Fibroblast of pulmonary artery (primary cell): ENCODE data around the gene FASTKD3.
"Not testable (repeated sequence)": the region's sequence is repeated elsewhere in the genome, so short reads cannot be mapped to it uniquely, and the experiment has no call there.

Experiments used
- DNase-seq: peaks from one replicate; pipeline ENCODE4 v3.0.0-alpha.2; 2010; ENCODE audit warnings: low read depth
- H3K4me3 ChIP-seq: replicated peaks from 2 replicates; pipeline ENCODE4 v1.5.1; 2011; ENCODE audit warnings: low read depth, mild to moderate bottlenecking, control low read depth, low read length, moderate library complexity
- CTCF ChIP-seq: IDR thresholded peaks from 2 replicates; pipeline ENCODE4 v1.5.1; 2011; ENCODE audit warnings: mild to moderate bottlenecking, control low read depth, low read length, inconsistent platforms; ENCODE audit errors: missing control alignments

Gene FASTKD3

GRCh38 chr5:7868773-7869473 is at the start of gene FASTKD3, which contains the start of gene MTRR:
Gene FASTKD3 (minus strand): TSS chr5:7869031. CDS start chr5:7868083, 948 bp downstream.
Gene MTRR (plus strand): TSS chr5:7869148. CDS start chr5:7870795, 1,647 bp downstream.
- DNase-seq: peak; percentile 94
- no peak for TF ChIP-seq CTCF
- peak within 1 kb of the TSS; percentile 89 for H3K4me3 ChIP-seq

GRCh38 chr5:7917130-7918123 is 48.6 kb upstream of the FASTKD3 start:
- no peak for TF ChIP-seq CTCF
- H3K4me3 ChIP-seq: no peak overlapping the region
- DNase-seq: no peak

GRCh38 chr5:7916171-7916804 is 47.5 kb upstream of the FASTKD3 start:
- H3K4me3 ChIP-seq: no peak overlapping the region
- no peak for TF ChIP-seq CTCF

GRCh38 chr5:7911429-7911771 is 42.6 kb upstream of the FASTKD3 start:
- not testable (repeated sequence) for DNase-seq, H3K4me3 ChIP-seq

More at GRCh38 chr5:7916171-7916804, 47.5 kb upstream of the FASTKD3 start:
- no peak for DNase-seq

GRCh38 chr5:7910738-7911428 is 42.1 kb upstream of the FASTKD3 start:
- TF ChIP-seq CTCF: no peak
- no peak overlapping the region for H3K4me3 ChIP-seq
- DNase-seq: no peak

GRCh38 chr5:7908317-7908716 is 39.5 kb upstream of the FASTKD3 start:
- no peak overlapping the region for H3K4me3 ChIP-seq
- no peak for TF ChIP-seq CTCF
- DNase-seq: no peak

- no peak overlapping the region for H3K4me3 ChIP-seq
- no peak for DNase-seq
- TF ChIP-seq CTCF: no peak
Measured at GRCh38 chr5:7907612-7908011, 38.8 kb upstream of the FASTKD3 start.
